ACC112 (cell line): Measurements from ENCODE around the gene PDP2.

Experiments
- H2AFZ ChIP-seq: fragments of 200-600 bp; sonication (generic); one replicate; pipeline ENCODE4 v1.6.0; 2017; ENCODE audit warnings: antibody characterized with exemption, low read length; ENCODE audit not compliant: unreplicated experiment
- H3K27ac ChIP-seq: fragments of 200-600 bp; sonication (generic); 2 replicates; pipeline ENCODE4 v1.5.1; 2014; ENCODE audit warnings: low read depth, mild to moderate bottlenecking, antibody characterized with exemption, low read length, moderate library complexity
- H3K27me3 ChIP-seq: fragments of 200-600 bp; sonication (generic); 2 replicates; pipeline ENCODE4 v1.6.1; 2014; ENCODE audit warnings: mild to moderate bottlenecking, antibody characterized with exemption, low read length, moderate library complexity, mixed read lengths; ENCODE audit not compliant: insufficient read depth
- H3K36me3 ChIP-seq: fragments of 200-600 bp; sonication (generic); 2 replicates; pipeline ENCODE4 v1.6.1; 2016; ENCODE audit warnings: mild to moderate bottlenecking, antibody characterized with exemption, low read length, moderate library complexity, mixed read lengths; ENCODE audit not compliant: insufficient read depth
- H3K4me1 ChIP-seq: fragments of 200-600 bp; sonication (generic); one replicate; pipeline ENCODE4 v1.6.1; 2016; ENCODE audit warnings: low read length, mixed read lengths; ENCODE audit not compliant: insufficient read depth, unreplicated experiment, control insufficient read depth
- H3K4me3 ChIP-seq: fragments of 200-600 bp; sonication (generic); 2 replicates; pipeline ENCODE4 v1.5.1; 2014; ENCODE audit warnings: mild to moderate bottlenecking, low read depth, low read length
- H3K79me2 ChIP-seq: fragments of 200-600 bp; sonication (generic); one replicate; pipeline ENCODE4 v1.6.0; 2016; ENCODE audit warnings: low read length; ENCODE audit not compliant: control insufficient read depth, unreplicated experiment, insufficient read depth

Gene PDP2

DNA sequence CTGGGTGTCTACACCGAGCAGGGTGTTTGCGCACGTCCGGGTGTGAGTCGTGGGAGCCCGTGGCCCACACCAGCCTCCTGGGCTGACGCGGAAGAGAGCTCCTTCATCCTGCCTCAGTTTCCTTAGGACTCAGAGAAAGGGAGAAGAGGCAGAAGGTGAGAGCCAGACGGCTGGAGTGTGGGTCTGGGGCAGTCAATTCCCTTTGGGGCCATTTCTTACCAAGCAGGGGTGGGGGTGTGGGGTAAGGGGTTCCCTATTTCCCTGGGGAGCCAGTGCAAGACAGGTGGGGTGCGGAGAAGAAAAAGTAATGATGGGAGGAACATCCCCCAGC, 35.3 kb upstream of the PDP2 start:
- Histone ChIP-seq H3K36me3 (no peaks in the 10 kb centered on the region), H3K79me2 (no peaks in the 10 kb centered on the region), H3K27ac (no peak overlapping the region), H2AFZ (no peak overlapping the region), H3K4me1 (peaks cover 6% of the 10 kb centered on the region), H3K27me3 (peaks cover 35% of the 10 kb centered on the region), H3K4me3 (peak overlapping the region; percentile 70; the same call in 1 of the 2 replicates)

DNA sequence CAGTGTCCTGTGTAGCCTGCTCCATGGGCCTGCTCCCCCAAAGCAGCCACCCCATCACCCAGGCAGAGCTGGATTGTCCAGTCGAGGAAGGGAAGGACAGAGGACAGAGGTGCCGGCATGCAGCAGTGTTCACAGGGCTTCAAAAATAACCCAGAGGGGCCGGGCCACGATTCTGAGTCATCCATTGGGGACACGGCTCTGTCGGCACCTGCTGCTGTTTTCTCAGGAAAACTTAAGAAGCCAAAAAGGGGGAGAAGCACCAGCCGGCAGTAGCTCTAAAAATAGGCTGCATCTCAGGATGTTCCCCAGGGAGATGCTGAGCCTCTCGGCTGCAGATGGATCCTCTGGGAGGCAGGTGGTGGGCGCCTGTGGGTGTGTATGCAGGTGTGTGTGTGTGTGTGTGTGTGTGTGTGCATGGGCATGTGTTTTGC, 34.5 kb upstream of the PDP2 start:
- Histone ChIP-seq H3K4me3 (no peak overlapping the region), H2AFZ (no peak overlapping the region), H3K36me3 (no peaks in the 10 kb centered on the region), H3K79me2 (no peaks in the 10 kb centered on the region), H3K27me3 (peaks cover 35% of the 10 kb centered on the region), H3K27ac (no peak overlapping the region), H3K4me1 (peaks cover 6% of the 10 kb centered on the region)

DNA sequence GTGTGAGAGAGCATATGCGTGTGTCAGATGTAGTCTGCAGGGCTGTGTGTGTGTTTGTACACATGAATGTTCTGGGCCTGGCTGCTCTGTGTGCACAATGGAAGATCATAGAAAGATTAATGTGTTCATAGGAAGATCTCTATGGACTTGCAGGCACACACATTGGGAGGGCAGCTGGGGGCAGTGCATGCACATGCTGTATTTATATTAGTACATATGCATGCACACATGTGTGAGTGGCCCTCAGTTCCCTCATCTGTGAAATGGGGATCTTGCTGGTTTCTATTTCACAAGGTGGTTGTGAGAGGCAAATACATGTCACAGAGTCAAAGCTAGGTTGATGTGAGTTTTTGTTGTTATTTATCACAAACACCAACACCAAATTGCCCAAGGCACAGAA, 34.0 kb upstream of the PDP2 start:
- Histone ChIP-seq H3K27me3 (peaks cover 35% of the 10 kb centered on the region), H3K4me3 (no peak overlapping the region), H3K27ac (no peak overlapping the region), H3K79me2 (no peaks in the 10 kb centered on the region), H2AFZ (no peak overlapping the region), H3K4me1 (peaks cover 6% of the 10 kb centered on the region), H3K36me3 (no peaks in the 10 kb centered on the region)

DNA sequence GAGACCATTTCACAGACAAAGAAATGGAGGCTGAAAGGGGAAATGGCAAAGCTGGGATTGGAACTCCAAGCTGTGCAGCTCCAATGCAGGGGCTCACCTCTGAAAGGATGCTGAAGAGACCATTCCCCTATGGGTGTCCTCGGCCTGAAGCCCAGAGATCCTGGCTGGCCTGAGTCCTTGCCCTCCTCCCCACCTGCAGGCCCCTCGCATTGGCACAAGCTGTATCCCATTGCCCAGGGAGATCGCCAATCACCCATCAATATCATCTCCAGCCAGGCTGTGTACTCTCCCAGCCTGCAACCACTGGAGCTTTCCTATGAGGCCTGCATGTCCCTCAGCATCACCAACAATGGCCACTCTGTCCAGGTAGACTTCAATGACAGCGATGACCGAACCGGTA, 33.5 kb upstream of the PDP2 start:
- Histone ChIP-seq H2AFZ (no peak overlapping the region), H3K36me3 (no peaks in the 10 kb centered on the region), H3K4me3 (no peak overlapping the region), H3K4me1 (peaks cover 6% of the 10 kb centered on the region), H3K27me3 (peaks cover 35% of the 10 kb centered on the region), H3K79me2 (no peaks in the 10 kb centered on the region), H3K27ac (no peak overlapping the region)

DNA sequence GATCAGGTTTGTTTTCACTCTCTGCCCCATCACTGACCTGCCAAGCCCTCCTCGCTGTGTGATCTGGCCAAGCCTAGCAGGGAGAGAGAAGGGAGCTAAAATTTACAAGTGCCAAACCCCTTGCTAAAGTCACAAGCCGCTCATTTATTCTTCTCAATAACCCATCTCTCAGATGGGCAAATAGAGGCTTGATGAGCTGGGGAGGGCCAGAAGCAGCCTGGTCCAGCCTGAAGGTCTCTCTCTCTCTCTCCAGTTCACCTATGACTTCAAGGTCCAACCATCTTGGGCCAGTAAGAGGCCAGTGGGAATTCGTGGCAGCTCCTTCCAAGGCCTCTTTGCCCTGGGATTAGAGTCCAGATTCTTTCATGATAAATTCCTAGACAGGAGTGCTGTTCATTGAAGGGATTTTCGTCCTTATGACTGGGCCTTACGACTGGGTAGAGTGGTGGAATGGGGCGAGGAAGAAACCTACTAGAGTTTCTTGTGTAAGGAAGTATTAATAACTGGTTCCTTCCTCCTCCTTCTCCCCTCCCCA, 32.7 kb upstream of the PDP2 start:
- Histone ChIP-seq H3K27me3 (peaks cover 35% of the 10 kb centered on the region), H3K4me1 (peaks cover 6% of the 10 kb centered on the region), H3K4me3 (no peak overlapping the region), H2AFZ (no peak overlapping the region), H3K79me2 (no peaks in the 10 kb centered on the region), H3K36me3 (no peaks in the 10 kb centered on the region), H3K27ac (no peak overlapping the region)

DNA sequence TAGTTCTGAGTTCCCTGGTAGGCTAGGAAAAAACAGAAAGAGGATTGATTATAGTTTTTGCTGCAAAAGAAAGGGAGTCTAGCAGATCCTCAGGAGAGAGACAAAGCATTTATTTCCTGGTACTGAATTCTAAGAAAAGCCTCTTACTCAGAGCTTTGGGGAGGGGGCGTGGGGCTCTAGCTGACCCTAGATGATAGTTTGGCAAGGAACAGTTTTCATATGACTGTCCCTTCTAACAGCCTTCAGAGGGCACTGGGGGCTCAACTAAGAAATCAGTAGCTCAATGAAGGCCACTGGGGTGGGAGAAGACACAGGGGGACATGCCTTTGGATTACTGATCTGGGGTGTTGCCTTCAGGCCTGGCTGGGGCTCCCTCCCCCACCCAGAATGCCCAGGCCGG, 32.1 kb upstream of the PDP2 start:
- Histone ChIP-seq H3K27ac (no peak overlapping the region), H3K27me3 (peaks cover 33% of the 10 kb centered on the region), H3K4me1 (peaks cover 6% of the 10 kb centered on the region), H3K4me3 (no peak overlapping the region), H2AFZ (no peak overlapping the region), H3K36me3 (no peaks in the 10 kb centered on the region), H3K79me2 (no peaks in the 10 kb centered on the region)

DNA sequence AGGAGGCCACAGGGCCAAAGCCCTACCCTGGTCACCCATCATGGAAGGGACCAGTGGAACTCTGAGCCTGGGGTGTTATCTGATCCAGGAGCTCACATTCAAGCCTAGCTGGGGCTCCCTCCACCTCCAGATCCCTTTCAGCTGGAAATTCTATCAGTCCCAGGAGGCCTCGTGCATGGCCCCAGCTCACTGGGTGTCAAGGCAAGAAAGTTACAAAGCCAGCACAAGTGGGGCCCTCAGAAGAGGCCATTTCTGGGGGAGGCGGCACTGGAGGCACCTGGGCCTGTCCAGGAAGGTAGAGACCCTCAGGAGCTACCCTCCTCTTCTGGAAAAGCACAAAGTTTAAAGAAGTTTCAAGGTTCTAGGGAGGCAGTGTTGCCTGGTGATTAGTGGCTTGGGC, 31.3 kb upstream of the PDP2 start:
- Histone ChIP-seq H3K79me2 (no peaks in the 10 kb centered on the region), H2AFZ (no peak overlapping the region), H3K4me1 (peaks cover 6% of the 10 kb centered on the region), H3K27me3 (peaks cover 25% of the 10 kb centered on the region), H3K36me3 (no peaks in the 10 kb centered on the region), H3K27ac (no peak overlapping the region), H3K4me3 (no peak overlapping the region)

DNA sequence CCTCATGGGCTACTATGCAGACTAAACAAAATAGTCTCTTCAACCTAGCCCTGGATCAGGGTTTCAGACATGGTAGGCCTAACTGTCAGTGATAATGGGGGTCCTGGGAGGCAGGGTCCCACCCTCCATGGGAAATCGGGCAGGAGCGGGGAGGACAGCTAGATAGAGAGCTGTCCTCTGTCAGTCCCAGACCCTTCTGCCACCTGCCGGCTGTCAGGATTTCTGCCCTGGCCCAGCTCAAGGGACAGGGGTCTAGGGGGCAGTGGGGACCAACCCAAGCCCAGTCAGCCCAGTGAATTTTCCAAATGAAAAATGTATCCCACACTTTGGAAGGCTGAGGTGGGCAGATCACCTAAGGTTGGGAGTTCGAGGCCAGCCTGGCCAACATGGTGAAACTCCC, 30.8 kb upstream of the PDP2 start:
- Histone ChIP-seq H3K79me2 (no peaks in the 10 kb centered on the region), H3K27ac (no peak overlapping the region), H2AFZ (no peak overlapping the region), H3K4me1 (peaks cover 2% of the 10 kb centered on the region), H3K27me3 (peaks cover 20% of the 10 kb centered on the region), H3K4me3 (no peak overlapping the region), H3K36me3 (no peaks in the 10 kb centered on the region)

DNA sequence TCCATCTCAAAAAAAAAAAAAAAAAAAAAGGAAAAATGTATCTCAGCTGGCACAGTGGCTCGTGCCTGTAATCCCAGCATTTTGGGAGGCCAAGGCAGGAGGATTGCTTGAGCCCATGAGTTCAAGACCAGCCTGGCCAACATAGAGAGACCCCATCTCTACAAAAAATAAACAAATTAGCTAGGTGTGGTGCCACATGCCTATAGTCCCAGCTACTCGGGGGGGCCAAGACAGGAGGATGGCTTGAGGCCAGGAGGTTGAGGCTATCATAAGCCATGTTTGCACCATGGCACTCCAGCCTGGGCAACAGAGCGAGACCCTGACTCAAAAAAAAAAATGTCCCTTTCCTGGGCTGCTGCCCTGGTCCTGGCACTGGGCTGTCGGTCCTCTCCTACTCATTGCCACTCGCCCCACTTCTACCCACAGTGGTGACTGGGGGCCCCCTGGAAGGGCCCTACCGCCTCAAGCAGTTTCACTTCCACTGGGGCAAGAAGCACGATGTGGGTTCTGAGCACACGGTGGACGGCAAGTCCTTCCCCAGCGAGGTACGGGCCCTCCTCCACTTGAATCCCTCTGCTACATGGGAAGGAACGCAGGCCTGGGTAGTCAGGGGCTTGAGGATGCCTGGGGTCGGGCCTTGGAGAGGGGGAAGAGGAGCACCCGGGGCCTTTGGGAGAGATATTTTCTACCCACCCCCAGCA, 30.1 kb upstream of the PDP2 start:
- Histone ChIP-seq H2AFZ (no peak overlapping the region), H3K27ac (no peak overlapping the region), H3K27me3 (peaks cover 12% of the 10 kb centered on the region), H3K36me3 (no peaks in the 10 kb centered on the region), H3K4me1 (no peaks in the 10 kb centered on the region), H3K79me2 (no peaks in the 10 kb centered on the region), H3K4me3 (no peak overlapping the region)

DNA sequence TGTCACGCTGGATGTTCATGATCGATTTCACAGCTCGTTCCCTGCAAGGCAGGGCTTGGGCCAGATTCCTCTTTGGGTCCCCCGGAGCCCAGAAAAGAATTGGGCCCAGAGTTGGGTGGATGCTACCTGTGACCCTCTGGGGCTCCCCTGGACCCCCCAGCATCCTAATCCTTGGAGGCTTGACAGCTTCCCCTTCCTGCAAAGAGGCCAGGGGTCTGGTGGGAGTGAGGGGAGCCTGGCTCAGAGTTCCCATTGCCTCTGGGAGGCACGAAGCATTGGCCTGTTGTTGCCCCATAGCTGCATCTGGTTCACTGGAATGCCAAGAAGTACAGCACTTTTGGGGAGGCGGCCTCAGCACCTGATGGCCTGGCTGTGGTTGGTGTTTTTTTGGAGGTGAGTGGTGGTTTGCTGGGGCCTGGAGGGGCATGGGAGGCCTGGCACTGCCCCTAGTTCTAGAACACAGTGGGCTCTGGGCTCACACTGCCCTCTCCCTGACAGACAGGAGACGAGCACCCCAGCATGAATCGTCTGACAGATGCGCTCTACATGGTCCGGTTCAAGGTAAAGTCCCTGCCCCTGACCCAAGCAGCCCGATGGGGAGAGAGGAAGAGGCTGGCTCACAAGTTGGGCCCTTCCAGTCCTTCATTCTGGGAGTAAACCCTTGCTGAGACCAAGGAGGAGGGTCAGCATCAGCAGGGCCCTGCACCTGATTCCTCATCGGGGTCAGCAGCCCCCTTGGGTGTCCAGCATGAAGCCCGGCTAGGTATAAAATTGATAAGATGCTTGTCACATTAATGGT, 28.9 kb upstream of the PDP2 start:
- H3K27me3 ChIP-seq = peaks cover 1% of the 10 kb centered on the region
- H3K36me3 ChIP-seq = no peaks in the 10 kb centered on the region
- no peak overlapping the region for H3K4me3 ChIP-seq
- H3K79me2 ChIP-seq = no peaks in the 10 kb centered on the region
- no peaks in the 10 kb centered on the region for H3K4me1 ChIP-seq
- H2AFZ ChIP-seq = no peak overlapping the region
- no peak overlapping the region for H3K27ac ChIP-seq
